Endothelial cell of umbilical vein (primary cell): ENCODE data around the gene GLYAT. TPM values are rescaled to one million over a fixed set of nuclear protein-coding genes. Genes with fewer than 3 reads are reported as not detected.
"Not testable (repeated sequence)": the region's sequence is repeated elsewhere in the genome, so short reads cannot be mapped to it uniquely, and the experiment has no call there.

Source experiments
- BruUV-seq: library from RNA; stranded (reverse); fragments of 400-500 nt; replicated peaks from 2 replicates; lab custom pipeline; 2021; lab: Mats Ljungman, UMichigan
- CTCF ChIA-PET: fragments of 300-600, 350-600 bp; sonication (Branson Sonifier 250); formaldehyde crosslinking; loops from one replicate; lab custom pipeline; 2021; ENCODE audit warnings: antibody characterized with exemption, inconsistent platforms; lab: Charles Lee
- POLR2A ChIA-PET: fragments of 300-600, 350-600 bp; sonication (Branson Sonifier 250); formaldehyde crosslinking; loops from one replicate; lab custom pipeline; 2021; ENCODE audit warnings: antibody characterized with exemption, inconsistent platforms; lab: Charles Lee
- DNase-seq: peaks from one replicate; pipeline ENCODE4 v3.0.0-alpha.2; 2011; ENCODE audit warnings: low read depth, low spot score
- FAIRE-seq: peaks from 2 replicates; lab custom pipeline; 2011; peaks lifted over from hg19 to GRCh38; lab: Jason Lieb, UNC
- H2AFZ ChIP-seq: 2 replicates; pipeline ENCODE4 v1.6.0; 2012; ENCODE audit warnings: low read depth, low read length, control low read depth, inconsistent platforms
- H3K27ac ChIP-seq: 2 replicates; pipeline ENCODE4 v1.5.1; 2011; ENCODE audit warnings: low read depth, mild to moderate bottlenecking, control low read depth, low read length, moderate library complexity; ENCODE audit not compliant: insufficient read depth
- H3K27me3 ChIP-seq, 2 experiments: 2 replicates each; pipeline versions ENCODE4 v1.6.0 to v1.6.1; 2011; ENCODE audit warnings: low read length in 2 of 2, mixed read lengths in 1 of 2; ENCODE audit not compliant: control insufficient read depth in 2 of 2, insufficient read depth in 2 of 2
- H3K36me3 ChIP-seq, 2 experiments: 2 replicates in 1 of 2; 3 replicates in 1 of 2; pipeline ENCODE4 v1.5.1; 2011; ENCODE audit warnings: low read length in 2 of 2, mild to moderate bottlenecking in 1 of 2, moderate library complexity in 1 of 2; ENCODE audit not compliant: control insufficient read depth in 2 of 2, insufficient read depth in 2 of 2; ENCODE audit errors: extremely low read depth in 1 of 2
- H3K4me1 ChIP-seq: 3 replicates; pipeline ENCODE4 v1.5.1; 2011; ENCODE audit warnings: mild to moderate bottlenecking, low read length; ENCODE audit not compliant: control insufficient read depth, insufficient read depth; ENCODE audit errors: extremely low read depth
- H3K4me2 ChIP-seq: 2 replicates; pipeline ENCODE4 v1.6.1; 2011; ENCODE audit warnings: low read length, control low read depth, mixed read lengths; ENCODE audit not compliant: insufficient read depth
- H3K4me3 ChIP-seq, 3 experiments: fragments of 200-600 bp in 1 of 3; sonication (generic), shearing (Covaris generic) in 1 of 3; replicated peaks in 1 of 3; 2 replicates each; pipeline ENCODE4 v1.5.1; 2011 to 2016; ENCODE audit warnings: control low read depth in 3 of 3, low read length in 3 of 3, mild to moderate bottlenecking in 2 of 3, inconsistent platforms in 1 of 3, low read depth in 1 of 3, moderate library complexity in 1 of 3; ENCODE audit not compliant: insufficient read depth in 1 of 3
- H3K79me2 ChIP-seq: 2 replicates; pipeline ENCODE4 v1.6.0; 2012; ENCODE audit warnings: low read length, inconsistent platforms; ENCODE audit not compliant: control insufficient read depth, insufficient read depth
- H3K9ac ChIP-seq: replicated peaks from 2 replicates; pipeline ENCODE3; 2011; ENCODE audit warnings: low read length, control low read depth; ENCODE audit not compliant: insufficient read depth; ENCODE audit errors: extremely low read depth
- H3K9me1 ChIP-seq: replicated peaks from 3 replicates; pipeline ENCODE4 v1.6.0; 2011; ENCODE audit warnings: mild to moderate bottlenecking, low read length; ENCODE audit not compliant: control insufficient read depth, insufficient read depth; ENCODE audit errors: extremely low read depth
- H3K9me3 ChIP-seq: replicated peaks from 2 replicates; pipeline ENCODE4 v1.5.1; 2012; ENCODE audit warnings: low read length, inconsistent platforms; ENCODE audit not compliant: control insufficient read depth, insufficient read depth
- H4K20me1 ChIP-seq: replicated peaks from 2 replicates; pipeline ENCODE3; 2011; ENCODE audit warnings: mild to moderate bottlenecking, low read length; ENCODE audit not compliant: control insufficient read depth, insufficient read depth; ENCODE audit errors: extremely low read depth
- CTCF ChIP-seq, 2 donors: IDR thresholded peaks; 1 replicate in 1 of 2; 2 replicates in 1 of 2; pipeline ENCODE4 v1.5.1; 2011; ENCODE audit warnings: low read length in 2 of 2, mild to moderate bottlenecking in 2 of 2, moderate library complexity in 2 of 2, control low read depth in 1 of 2, inconsistent platforms in 1 of 2, low read depth in 1 of 2; ENCODE audit not compliant: insufficient read depth in 1 of 2; ENCODE audit errors: extremely low read depth in 1 of 2
- EZH2 ChIP-seq: IDR thresholded peaks from 2 replicates; pipeline ENCODE4 v1.6.1; 2012; ENCODE audit warnings: borderline replicate concordance, low read depth, mild to moderate bottlenecking, moderate library complexity, low read length, inconsistent platforms; ENCODE audit not compliant: severe bottlenecking
- FOS ChIP-seq: IDR thresholded peaks from 2 replicates; pipeline ENCODE4 v1.6.1; 2011; ENCODE audit warnings: mild to moderate bottlenecking, low read length, moderate library complexity, borderline replicate concordance; ENCODE audit not compliant: insufficient read depth
- GATA2 ChIP-seq: IDR thresholded peaks from 2 replicates; pipeline ENCODE4 v1.7.0; 2011; ENCODE audit warnings: low read depth, mild to moderate bottlenecking, moderate library complexity, mixed read lengths, low read length; ENCODE audit not compliant: insufficient read length, insufficient read depth
- JUN ChIP-seq: IDR thresholded peaks from 2 replicates; pipeline ENCODE4 v1.6.1; 2011; ENCODE audit warnings: borderline replicate concordance, low read depth; ENCODE audit not compliant: insufficient read length, insufficient read depth
- MAX ChIP-seq: IDR thresholded peaks from 2 replicates; pipeline ENCODE4 v1.6.1; 2011; ENCODE audit not compliant: insufficient read depth, insufficient read length
- MYC ChIP-seq: IDR thresholded peaks from one replicate; pipeline ENCODE4 v1.6.1; 2011; ENCODE audit warnings: mild to moderate bottlenecking, low read depth, low read length
- POLR2A ChIP-seq: IDR thresholded peaks from 2 replicates; pipeline ENCODE4 v1.6.1; 2012; ENCODE audit warnings: low read depth, mild to moderate bottlenecking, control low read depth, low read length
- POLR2AphosphoS5 ChIP-seq: IDR thresholded peaks from 2 replicates; pipeline ENCODE4 v1.6.1; 2012; ENCODE audit warnings: low read depth, mild to moderate bottlenecking, control low read depth, low read length, moderate library complexity; ENCODE audit not compliant: insufficient read depth
- dilution Hi-C: fragments of 300-500 bp; cut with MboI; formaldehyde crosslinking; loops from one replicate; pipeline ENCODE4 v1.15.0; 2019; ENCODE audit warnings: low sequenced_read_pairs; ENCODE audit not compliant: extremely low pct_ligation_motif_present
- intact Hi-C: fragments of 100-400 bp; cut with micrococcal nuclease; formaldehyde crosslinking; loops from one replicate; pipeline ENCODE4 v1.10.0; 2022
- polyA plus RNA-seq, 4 experiments: library from polyadenylated mRNA; depleted of rRNA in 3 of 4; stranded (reverse) in 3 of 4; unstranded in 1 of 4; fragments of >200 nt; gene quantifications; 2 replicates each; pipeline versions ENCODE4 v1.2.1 to v1.2.3, GENCODE V29; 2011 to 2012; ENCODE audit warnings: missing spikeins in 1 of 4
- total RNA-seq: library from RNA; stranded (reverse); gene quantifications from 2 replicates; pipeline ENCODE4 v1.2.3, GENCODE V29; 2021

The GLYAT gene
- total and polyA plus RNA-seq, 2 donors (not counting 3 experiments of a cell fraction or from before 2014, with no cell fraction given), result not detected

DNA sequence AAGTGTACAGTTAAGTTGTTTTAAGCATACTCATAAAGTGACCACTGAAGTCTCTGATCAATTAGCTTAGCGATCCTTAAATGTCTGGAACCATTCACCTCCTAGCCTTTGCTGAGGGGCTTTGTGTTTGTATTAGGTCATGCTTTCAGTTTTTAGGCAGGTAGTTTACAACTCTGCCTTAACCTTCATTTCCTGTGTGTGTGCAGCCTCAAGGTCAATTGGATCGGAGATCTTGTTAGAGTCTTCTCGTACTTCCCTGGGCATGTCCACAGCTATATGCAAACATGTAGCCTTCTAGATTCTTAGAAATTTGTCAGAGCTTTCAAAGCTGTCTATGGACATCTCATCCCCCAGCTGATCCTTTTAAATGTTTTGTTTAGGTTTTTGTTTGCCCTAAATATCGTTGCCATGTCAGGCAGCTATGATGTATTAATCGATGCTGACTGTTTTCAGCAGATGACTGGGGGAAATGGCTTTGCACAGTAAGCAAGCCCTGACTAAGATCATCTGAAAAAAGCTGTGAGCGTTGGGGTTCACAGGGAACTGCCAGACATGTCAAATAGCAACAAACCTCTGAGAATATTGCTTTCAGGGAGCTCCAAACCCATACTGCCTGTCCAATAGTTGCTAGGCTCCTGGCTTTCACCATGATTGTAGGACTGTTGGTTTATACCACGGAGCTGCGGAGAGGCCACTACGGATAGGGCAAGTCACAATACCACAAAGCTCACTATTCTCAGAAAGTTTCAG is 45.6 kb downstream of the GLYAT start:
- CTCF ChIA-PET, result interaction anchor here (0.9 to 1.0 kb wide), 2 partner anchors 108 to 472 kb away, joined by 3 read pairs; no protein-coding TSS in a partner anchor
- TF ChIP-seq FOS (no peak), CTCF (IDR thresholded peaks at IDR 0.05; ENCODE audit: extremely low read depth in 1 of 2, insufficient read depth in 1 of 2, low read depth in 1 of 2, low read length in 2 of 2) (no peak), MAX (no peak), GATA2 (no peak), JUN (no peak), POLR2AphosphoS5 (no peak), EZH2 (no peak), MYC (no peak), POLR2A (no peak)
- no peaks in the 10 kb centered on the region for H3K9me1 ChIP-seq
- BruUV-seq, result no TSS peak
- H3K27ac ChIP-seq, result no peak overlapping the region
- H4K20me1 ChIP-seq, result no peaks in the 10 kb centered on the region
- H3K9me3 ChIP-seq, result no peaks in the 10 kb centered on the region
- H3K4me1 ChIP-seq, result no peaks in the 10 kb centered on the region
- dilution Hi-C loops (no loop called here), intact Hi-C loops (no loop called here)
- no peaks in the 10 kb centered on the region for H3K79me2 ChIP-seq
- no peak overlapping the region for H2AFZ ChIP-seq
- no peaks in the 10 kb centered on the region for H3K36me3 ChIP-seq
- no peak overlapping the region for H3K4me3 ChIP-seq
- no peak for FAIRE-seq
- no peak for DNase-seq
- no peak overlapping the region for H3K4me2 ChIP-seq
- H3K27me3 ChIP-seq, result no peaks in the 10 kb centered on the region
- POLR2A ChIA-PET, result no interaction called here
- no peak overlapping the region for H3K9ac ChIP-seq

GRCh38 chr11:58682660-58683059 is 49.1 kb downstream of the GLYAT start:
- H2AFZ ChIP-seq, H3K27ac ChIP-seq, CTCF ChIA-PET, H3K9me3 ChIP-seq, H4K20me1 ChIP-seq, dilution Hi-C loops, H3K4me2 ChIP-seq, H3K9me1 ChIP-seq, POLR2A ChIA-PET, H3K27me3 ChIP-seq, H3K79me2 ChIP-seq, intact Hi-C loops, BruUV-seq, DNase-seq, H3K4me3 ChIP-seq, H3K36me3 ChIP-seq, FAIRE-seq, H3K4me1 ChIP-seq, H3K9ac ChIP-seq: not testable (repeated sequence)
